SJCRH30 (cell line): Measurements from ENCODE around the gene NGFR. TPM values are rescaled to one million over a fixed set of nuclear protein-coding genes. Genes with fewer than 3 reads are reported as not detected.

Source experiments
- DNase-seq, 2 experiments: peaks; one replicate each; pipeline ENCODE4 v3.0.0-alpha.2; 2015 to 2020
- H3K27ac ChIP-seq: fragments of 250-450 bp; sonication (Bioruptor Pico); 2 replicates; pipeline ENCODE4 v1.5.1; 2020; ENCODE audit warnings: mild to moderate bottlenecking, moderate library complexity
- H3K27me3 ChIP-seq: fragments of 250-450 bp; sonication (Bioruptor Pico); 2 replicates; pipeline ENCODE4 v1.5.1; 2020; ENCODE audit warnings: mild to moderate bottlenecking, moderate library complexity
- H3K36me3 ChIP-seq: fragments of 250-450 bp; sonication (Bioruptor Pico); 2 replicates; pipeline ENCODE4 v1.5.1; 2020; ENCODE audit warnings: mild to moderate bottlenecking, moderate library complexity
- H3K4me1 ChIP-seq: fragments of 250-450 bp; sonication (Bioruptor Pico); 2 replicates; pipeline ENCODE4 v1.5.1; 2020; ENCODE audit warnings: mild to moderate bottlenecking, moderate library complexity
- H3K4me3 ChIP-seq: fragments of 250-450 bp; sonication (Bioruptor Pico); 2 replicates; pipeline ENCODE4 v1.5.1; 2020; ENCODE audit warnings: mild to moderate bottlenecking, moderate library complexity
- H3K9me3 ChIP-seq: fragments of 250-450 bp; sonication (Bioruptor Pico); replicated peaks from 2 replicates; pipeline ENCODE4 v1.5.1; 2020; ENCODE audit warnings: mild to moderate bottlenecking, moderate library complexity
- total RNA-seq: library from RNA; depleted of rRNA; stranded (reverse); fragments of >200 nt; shearing (Covaris generic); gene quantifications from 2 replicates; pipeline ENCODE4 v1.2.3, GENCODE V29; 2014

NGFR gene
- total RNA-seq, 1 experiment from 2014 or later, result 105 TPM

DNA sequence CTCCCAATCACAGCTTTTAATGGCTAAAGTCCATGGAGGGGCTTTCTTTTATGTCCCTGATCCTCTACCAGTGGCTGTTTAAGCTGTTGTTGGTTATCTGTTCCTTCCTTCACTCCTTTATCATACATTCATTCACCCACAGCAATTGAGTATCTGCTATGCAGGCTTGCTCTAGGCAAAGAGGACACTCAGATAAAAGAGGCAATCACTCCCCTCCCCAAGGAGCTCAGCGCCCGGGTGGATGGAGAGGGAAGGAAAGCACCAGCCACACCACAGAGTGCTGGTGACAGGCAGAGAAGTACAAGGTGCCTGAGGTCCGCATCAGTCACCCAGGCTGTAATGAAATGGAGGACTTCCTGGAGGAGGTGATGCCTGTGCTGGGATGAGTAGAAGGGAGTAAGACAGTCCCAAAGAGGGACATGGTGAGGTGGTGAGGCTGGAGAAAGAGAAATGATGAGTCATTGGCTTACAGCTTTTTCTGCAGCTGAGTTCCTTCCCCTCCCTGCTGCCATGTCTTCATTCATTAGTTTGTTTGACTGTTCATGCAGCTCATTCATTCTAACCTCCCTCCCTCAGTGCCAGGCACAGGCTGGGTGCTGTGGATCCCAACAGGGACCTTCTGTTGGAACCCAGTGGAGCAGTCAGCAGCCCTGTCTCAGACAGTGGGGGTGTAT is 12.8 kb upstream of the NGFR start:
- peaks cover 11% of the 10 kb centered on the region for H3K27me3 ChIP-seq
- H3K4me3 ChIP-seq, result no peak overlapping the region
- no peak for DNase-seq
- peaks cover 18% of the 10 kb centered on the region; the same call in 1 of the 2 replicates for H3K4me1 ChIP-seq
- H3K9me3 ChIP-seq, result no peaks in the 10 kb centered on the region
- no peak overlapping the region for H3K27ac ChIP-seq
- H3K36me3 ChIP-seq, result no peaks in the 10 kb centered on the region

DNA sequence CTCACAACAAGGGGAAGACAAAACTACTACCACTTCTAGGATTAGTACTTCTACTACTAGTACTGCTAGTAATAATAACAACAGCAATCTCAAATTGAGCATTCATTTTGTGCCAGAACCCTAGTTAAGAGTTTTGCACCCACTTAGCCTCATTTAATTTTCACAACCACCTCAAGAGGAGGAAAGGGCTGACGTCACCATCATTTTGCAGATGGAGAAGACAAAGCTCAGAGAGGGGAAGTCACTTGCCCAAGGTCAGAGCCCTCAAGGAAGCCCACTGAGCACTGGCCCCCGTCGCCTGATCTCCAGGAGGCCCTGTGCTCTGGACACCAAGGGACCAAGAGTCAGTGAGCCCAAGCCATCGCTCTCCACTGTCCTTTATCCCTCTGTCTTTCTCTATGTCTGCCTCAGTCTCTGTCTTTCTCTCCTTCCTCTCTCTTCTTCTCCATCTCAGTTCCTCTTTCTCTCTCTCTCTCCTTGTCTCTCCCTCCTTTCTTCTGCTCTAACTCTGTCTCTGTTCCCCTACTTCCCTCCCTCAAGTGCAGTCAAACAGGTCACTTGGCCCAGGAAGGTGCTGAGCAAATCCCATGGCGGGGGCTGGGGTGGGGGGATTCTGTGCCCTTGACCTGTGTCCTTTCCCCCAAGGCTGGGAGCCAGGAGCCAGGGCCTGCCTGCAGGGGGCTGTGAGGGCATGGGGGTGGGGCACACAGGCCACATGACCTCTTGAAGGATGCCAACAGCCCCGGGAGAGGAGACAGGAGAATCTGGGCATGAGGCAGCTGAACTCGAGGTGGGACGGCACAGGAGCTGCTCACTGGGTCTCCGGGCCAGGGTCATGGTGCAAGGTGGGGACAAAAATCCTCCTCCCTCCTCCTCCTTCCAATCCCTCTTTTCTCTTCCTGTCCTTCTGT is 11.2 kb upstream of the NGFR start:
- no peak overlapping the region for H3K27ac ChIP-seq
- H3K36me3 ChIP-seq, result no peaks in the 10 kb centered on the region
- H3K9me3 ChIP-seq, result no peaks in the 10 kb centered on the region
- H3K4me3 ChIP-seq, result no peak overlapping the region
- no peak for DNase-seq
- H3K4me1 ChIP-seq, result peaks cover 18% of the 10 kb centered on the region; the same call in 1 of the 2 replicates
- H3K27me3 ChIP-seq, result peaks cover 13% of the 10 kb centered on the region

DNA sequence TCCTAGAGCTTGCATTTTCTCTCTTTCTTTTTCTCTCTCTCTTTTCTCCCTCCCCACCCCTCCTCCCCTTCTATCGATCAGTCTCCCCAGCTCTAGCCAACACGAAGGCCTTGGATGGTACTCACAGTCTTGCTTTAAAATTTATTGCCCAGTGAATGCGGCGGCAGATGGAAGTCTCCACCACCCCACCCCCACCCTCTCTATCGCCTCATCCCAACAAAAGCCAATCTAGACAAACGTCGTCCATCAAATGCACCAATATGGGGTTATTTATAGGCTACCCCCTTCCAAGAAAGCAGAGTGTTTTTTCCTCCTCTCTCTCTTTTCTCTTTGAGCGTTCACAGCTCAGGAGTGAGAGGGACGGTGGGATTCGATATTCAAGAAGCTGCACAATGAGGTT is 10.5 kb upstream of the NGFR start:
- Histone ChIP-seq H3K4me1 (peaks cover 18% of the 10 kb centered on the region; the same call in 1 of the 2 replicates), H3K27me3 (peaks cover 13% of the 10 kb centered on the region), H3K4me3 (no peak overlapping the region), H3K36me3 (no peaks in the 10 kb centered on the region), H3K27ac (no peak overlapping the region), H3K9me3 (no peaks in the 10 kb centered on the region)
- DNase-seq, result no peak

DNA sequence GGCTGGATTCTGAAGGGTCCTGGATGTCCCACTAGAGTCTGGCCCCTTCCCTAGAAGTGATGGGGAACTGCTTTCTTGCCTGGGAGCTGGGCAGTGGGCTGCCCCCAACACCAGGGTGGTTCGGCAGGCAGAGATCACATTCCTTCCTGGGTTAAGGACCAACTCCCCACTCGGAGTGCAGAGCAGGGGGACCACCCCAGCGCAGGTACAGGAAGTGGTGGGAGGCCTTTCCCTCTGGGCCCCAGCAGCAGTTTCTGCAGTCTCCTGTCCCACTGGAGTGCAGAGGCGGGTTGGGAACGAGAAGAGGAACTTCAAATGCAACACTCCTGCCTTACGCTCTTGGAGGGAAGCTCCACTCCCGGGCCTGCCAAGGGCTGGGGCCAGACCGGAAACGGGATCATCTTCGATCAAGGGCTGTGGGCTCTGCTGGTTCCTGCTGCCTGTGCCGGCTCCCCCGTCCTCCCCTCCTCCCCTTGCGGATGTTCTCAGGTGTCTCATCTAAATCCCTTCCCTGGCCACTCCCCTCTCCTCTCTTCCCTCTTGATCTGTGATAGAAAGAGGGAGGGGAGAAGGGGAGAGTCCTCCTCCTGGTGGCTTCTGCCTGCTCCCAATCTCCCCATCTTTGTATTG is 9.0 kb upstream of the NGFR start:
- peaks cover 8% of the 10 kb centered on the region for H3K27me3 ChIP-seq

DNA sequence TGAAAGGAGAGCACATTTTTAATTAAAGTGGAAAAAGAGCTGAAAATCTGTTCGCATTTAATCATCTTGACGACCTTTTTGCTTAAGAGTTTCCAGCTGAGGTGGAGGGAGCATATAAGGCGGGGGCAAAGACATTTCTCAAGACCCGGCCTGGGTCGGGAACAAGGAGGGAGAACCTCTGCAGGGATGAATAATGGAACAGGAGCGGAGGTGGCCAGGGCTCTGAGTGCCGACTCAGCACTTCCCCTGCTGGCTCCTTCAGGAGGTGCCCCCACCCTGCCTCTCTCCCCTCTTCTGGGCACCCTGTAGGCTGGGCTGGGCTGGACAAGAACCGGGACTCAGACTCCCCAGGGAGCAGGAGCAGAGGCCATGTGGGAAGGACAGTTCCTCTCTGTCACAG is 7.9 kb upstream of the NGFR start:
- H3K9me3 ChIP-seq, result no peaks in the 10 kb centered on the region
- peaks cover 29% of the 10 kb centered on the region for H3K4me1 ChIP-seq
- H3K27me3 ChIP-seq, result peaks cover 5% of the 10 kb centered on the region
- no peak overlapping the region for H3K27ac ChIP-seq
- H3K4me3 ChIP-seq, result no peak overlapping the region
- no peak for DNase-seq
- H3K36me3 ChIP-seq, result no peaks in the 10 kb centered on the region

More for the DNA sequence above, 9.0 kb upstream of the NGFR start:
- Histone ChIP-seq H3K27ac (no peak overlapping the region), H3K36me3 (no peaks in the 10 kb centered on the region), H3K4me1 (peaks cover 21% of the 10 kb centered on the region), H3K4me3 (peak overlapping the region; percentile 21), H3K9me3 (no peaks in the 10 kb centered on the region)
- peak; percentile 52 to 69 for DNase-seq

DNA sequence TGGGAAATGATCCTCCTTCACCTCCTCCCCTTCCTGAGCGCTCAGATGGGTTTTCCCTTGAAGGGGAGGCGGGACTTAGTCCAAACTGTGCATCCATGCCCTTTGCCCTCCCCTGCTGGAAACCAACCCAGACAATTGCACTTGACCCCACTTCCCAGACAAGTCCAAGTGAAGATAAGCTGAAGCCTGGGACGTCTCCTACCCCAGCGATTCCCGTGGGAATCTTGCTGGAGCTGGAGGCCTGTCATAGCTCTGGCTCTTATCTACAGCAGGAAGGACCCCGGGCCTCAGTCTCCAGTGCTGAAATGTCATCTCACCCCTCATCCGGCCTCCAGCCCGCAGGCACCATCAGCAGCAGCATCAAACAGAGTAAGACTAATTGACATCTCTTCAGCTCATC is 6.5 kb upstream of the NGFR start:
- DNase-seq, result no peak
- peaks cover 5% of the 10 kb centered on the region for H3K27me3 ChIP-seq
- H3K4me1 ChIP-seq, result peaks cover 29% of the 10 kb centered on the region
- no peaks in the 10 kb centered on the region for H3K9me3 ChIP-seq
- no peak overlapping the region for H3K27ac ChIP-seq
- no peak overlapping the region for H3K4me3 ChIP-seq
- H3K36me3 ChIP-seq, result no peaks in the 10 kb centered on the region

DNA sequence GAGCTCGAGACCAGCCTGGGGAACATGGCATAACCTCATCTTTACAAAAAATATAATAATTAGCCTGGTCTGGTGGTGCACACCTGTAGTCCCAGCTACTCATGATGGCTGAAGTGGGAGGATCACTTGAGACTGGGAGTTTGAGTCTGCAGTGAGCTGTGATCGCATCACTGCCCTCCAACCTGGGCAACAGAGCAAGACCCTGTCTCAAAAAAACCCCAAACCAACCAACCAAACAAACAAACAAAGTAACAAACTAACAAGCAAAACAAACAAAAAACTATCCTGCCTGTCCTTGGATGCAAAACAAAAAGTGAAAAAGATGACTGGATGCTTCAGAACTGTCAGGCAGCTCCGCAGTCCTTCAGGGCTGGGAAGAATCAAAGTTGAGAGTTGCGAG is 5.7 kb upstream of the NGFR start:
- peaks cover 5% of the 10 kb centered on the region for H3K27me3 ChIP-seq
- H3K4me3 ChIP-seq, result no peak overlapping the region
- no peaks in the 10 kb centered on the region for H3K36me3 ChIP-seq
- DNase-seq, result no peak
- H3K27ac ChIP-seq, result no peak overlapping the region
- no peaks in the 10 kb centered on the region for H3K9me3 ChIP-seq
- peaks cover 29% of the 10 kb centered on the region for H3K4me1 ChIP-seq

DNA sequence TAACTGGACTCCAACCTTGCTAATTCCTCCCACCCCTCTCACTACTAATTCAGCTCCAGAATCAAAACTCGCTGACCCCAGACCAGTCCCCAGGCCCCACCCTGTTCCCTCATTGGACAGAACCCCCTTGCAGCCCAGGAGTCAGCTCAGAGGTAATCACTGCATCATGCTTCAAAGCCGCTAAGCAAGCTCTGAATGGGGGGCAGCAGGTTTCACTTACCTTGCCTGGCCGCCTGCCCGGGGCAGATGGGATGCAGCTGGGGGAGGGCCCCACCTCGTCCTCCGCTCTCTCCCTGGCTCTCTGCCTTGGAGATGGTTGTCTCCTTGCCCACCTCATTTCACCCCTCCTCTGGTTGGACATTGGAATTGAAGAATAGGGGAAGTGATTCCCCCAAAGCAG is 4.8 kb upstream of the NGFR start:
- Histone ChIP-seq H3K4me3 (no peak overlapping the region), H3K9me3 (no peaks in the 10 kb centered on the region), H3K27me3 (peaks cover 5% of the 10 kb centered on the region), H3K27ac (no peak overlapping the region), H3K36me3 (no peaks in the 10 kb centered on the region), H3K4me1 (peaks cover 29% of the 10 kb centered on the region)
- DNase-seq, result no peak

DNA sequence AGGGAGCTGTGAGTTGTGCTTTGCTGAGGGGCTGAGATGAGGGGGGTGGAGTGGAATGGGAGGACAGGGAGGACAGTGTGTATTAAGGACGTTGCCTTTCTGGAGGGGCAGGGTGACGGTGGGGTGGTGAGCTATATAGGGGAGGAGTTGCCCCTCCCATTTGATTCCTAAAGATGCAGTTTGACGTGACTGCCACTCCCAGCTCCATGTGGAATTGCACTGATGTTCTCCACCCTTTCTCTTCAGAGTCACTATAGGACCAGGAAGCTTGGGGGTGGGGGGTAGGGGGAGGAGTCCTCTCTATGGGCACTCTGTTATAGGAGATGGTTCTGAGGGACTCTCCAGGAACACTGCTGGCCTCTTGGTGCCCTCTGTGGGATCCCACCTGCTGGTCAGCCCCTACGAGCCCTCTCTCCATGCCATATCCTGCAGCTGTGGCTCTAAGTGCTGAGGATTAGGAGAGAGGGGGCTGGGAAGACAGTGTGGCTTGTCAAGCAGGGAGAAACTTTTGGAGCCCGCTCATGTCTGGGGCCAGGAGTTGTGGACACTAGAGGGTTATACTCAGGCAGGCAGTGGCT is 3.8 kb upstream of the NGFR start:
- H3K27me3 ChIP-seq, result peaks cover 5% of the 10 kb centered on the region
- peak; percentile 74 to 87 for DNase-seq
- peaks cover 22% of the 10 kb centered on the region for H3K4me1 ChIP-seq
- no peak overlapping the region for H3K27ac ChIP-seq
- no peak overlapping the region for H3K4me3 ChIP-seq
- H3K9me3 ChIP-seq, result no peaks in the 10 kb centered on the region
- H3K36me3 ChIP-seq, result no peaks in the 10 kb centered on the region

DNA sequence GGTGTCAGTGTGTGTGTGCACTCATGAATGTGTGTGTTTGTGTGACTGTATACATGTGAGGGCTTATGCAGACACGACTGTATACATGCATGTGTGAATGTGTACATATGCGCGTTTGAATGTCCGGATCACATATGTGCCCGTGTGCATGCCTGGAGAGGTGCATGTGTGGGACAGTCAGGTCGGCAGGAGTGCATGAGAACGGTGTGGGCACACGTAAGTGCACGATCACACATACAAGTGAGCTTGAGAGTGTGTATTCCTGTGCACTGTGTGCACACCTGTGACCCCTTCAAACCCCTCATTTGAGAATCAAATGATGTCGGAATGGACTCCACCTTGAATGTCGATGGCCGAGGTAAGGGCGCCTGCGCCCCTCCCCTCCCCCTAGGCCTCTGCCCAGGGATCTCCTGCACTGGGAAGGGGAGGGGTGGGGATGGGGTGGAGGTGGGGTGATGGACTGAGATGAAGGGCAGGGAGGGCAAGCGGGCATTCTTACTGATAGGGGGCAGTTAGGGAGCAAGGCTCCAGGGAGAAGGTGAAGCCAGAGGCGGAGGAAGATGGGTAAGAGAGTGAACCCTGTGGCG is 601 bp upstream of the NGFR start:
- Histone ChIP-seq H3K4me3 (peak overlapping the region; percentile 84), H3K27ac (no peak overlapping the region), H3K36me3 (no peaks in the 10 kb centered on the region), H3K9me3 (no peaks in the 10 kb centered on the region), H3K4me1 (peaks cover 30% of the 10 kb centered on the region), H3K27me3 (no peaks in the 10 kb centered on the region)
- DNase-seq, result no peak

DNA sequence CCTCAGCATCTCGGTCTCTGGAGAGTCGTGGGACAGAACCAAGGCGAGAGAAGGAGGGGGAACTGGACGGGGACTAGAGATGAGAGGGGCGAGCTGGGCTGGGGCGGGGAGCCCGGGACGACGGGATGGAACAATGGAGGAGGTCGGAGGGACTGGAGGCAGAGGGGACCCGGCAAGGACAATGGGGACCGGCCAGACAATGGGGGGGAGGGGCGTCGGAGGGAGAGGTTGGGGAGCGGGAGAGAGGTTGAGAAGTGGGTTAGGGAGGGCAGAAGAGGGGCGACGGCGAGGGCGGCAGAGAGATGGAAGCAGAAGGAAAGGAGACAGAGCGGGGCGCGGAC is 719 bp downstream of the NGFR start:
- H3K4me1 ChIP-seq, result peaks cover 27% of the 10 kb centered on the region
- H3K9me3 ChIP-seq, result no peaks in the 10 kb centered on the region
- no peaks in the 10 kb centered on the region; the same call in 1 of the 2 replicates for H3K36me3 ChIP-seq
- H3K4me3 ChIP-seq, result peak overlapping the region; percentile 84
- no peaks in the 10 kb centered on the region for H3K27me3 ChIP-seq
- H3K27ac ChIP-seq, result peak overlapping the region; percentile 44; the same call in 1 of the 2 replicates
- DNase-seq, result peak; percentile 44 to 53

DNA sequence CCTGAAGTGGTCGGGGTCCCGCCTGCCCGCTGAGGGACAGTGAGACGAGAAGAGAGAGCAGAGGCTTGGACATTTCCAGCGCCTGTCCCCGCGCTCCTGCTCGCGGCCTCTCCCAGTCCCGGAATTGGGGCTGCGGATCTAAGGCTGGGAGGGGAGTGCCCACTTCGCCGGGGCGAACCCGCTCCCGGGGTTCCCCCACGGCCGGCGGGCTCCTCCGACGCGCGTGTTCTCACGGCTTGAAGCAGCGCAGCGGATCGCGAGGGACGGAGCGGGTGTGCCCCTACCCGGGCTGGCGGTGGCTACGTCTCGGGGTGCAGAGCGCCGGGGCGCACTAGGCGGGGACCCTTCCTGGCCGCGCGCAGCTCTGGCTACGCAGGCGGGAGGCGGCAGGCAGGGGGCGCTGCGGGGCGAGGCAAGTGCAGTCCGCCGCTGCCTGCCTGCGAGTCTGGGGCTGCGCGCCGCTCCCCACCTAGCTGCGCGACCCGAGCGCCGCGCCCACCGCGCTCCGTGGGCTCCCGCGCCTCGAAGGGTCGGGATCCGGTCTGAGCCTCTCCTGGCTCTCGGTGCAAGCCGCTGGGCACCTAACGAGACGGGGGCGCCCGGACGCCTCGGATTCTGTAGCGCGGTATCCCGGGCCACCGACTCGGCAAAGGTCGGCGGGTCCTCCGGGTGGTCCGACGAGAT is 1.2 kb downstream of the NGFR start:
- Histone ChIP-seq H3K9me3 (no peaks in the 10 kb centered on the region), H3K27ac (peak overlapping the region; percentile 44), H3K4me1 (peaks cover 26% of the 10 kb centered on the region), H3K4me3 (peak overlapping the region; percentile 84), H3K27me3 (no peaks in the 10 kb centered on the region), H3K36me3 (no peaks in the 10 kb centered on the region; the same call in 1 of the 2 replicates)
- peak; percentile 84 to 88 for DNase-seq

DNA sequence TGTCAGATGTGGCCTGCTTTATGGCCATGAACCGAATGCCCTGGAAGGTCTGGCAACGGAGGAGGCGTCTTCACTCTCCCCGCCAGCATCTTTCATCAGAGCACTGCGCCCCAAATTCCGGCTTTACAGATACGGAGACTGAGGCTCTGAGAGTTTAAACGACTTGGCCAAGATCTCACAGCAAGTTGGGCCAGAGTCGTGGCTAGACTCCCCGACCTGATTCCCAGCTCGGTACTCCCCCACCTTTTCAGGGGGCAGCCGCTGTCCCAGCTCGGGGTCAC is 1.7 kb downstream of the NGFR start:
- Histone ChIP-seq H3K27ac (peak overlapping the region; percentile 44), H3K4me3 (peak overlapping the region; percentile 84), H3K4me1 (peaks cover 21% of the 10 kb centered on the region), H3K36me3 (peaks cover 2% of the 10 kb centered on the region; the same call in 1 of the 2 replicates), H3K27me3 (no peaks in the 10 kb centered on the region), H3K9me3 (no peaks in the 10 kb centered on the region)
- peak in 1 of 2 experiments; percentile 51 for DNase-seq
